COLO668 (cell line): ENCODE results near the gene CCL1.
"Not testable (repeated sequence)": the region's sequence is repeated elsewhere in the genome, so short reads cannot be mapped to it uniquely, and the experiment has no call there.

Experiments used
- DNase-seq: peaks from one replicate; lab custom pipeline; 2025; ENCODE audit not compliant: unreplicated experiment; lab: John Stamatoyannopoulos, UW

The CCL1 gene

GRCh38 chr17:34360601-34361270 lies 2.3 kb downstream of the CCL1 start:
- no peak for DNase-seq

- DNase-seq = no peak
These were observed 4.4 kb downstream of the CCL1 start for GRCh38 chr17:34358631-34359030.

GRCh38 chr17:34357398-34357797 lies 5.6 kb downstream of the CCL1 start:
- no peak for DNase-seq

GRCh38 chr17:34356194-34356593 lies 6.8 kb downstream of the CCL1 start, which contains the start of gene CCL13:
CCL13 (plus strand) TSS chr17:34356480; CDS start chr17:34356527, 47 bp downstream.
- no peak for DNase-seq

GRCh38 chr17:34354637-34355036 lies 8.4 kb downstream of the CCL1 start:
- DNase-seq = no peak

- no peak for DNase-seq
These were observed 10.8 kb downstream of the CCL1 start for GRCh38 chr17:34352191-34352590.

GRCh38 chr17:34351096-34351495 lies 11.9 kb downstream of the CCL1 start:
- no peak for DNase-seq

GRCh38 chr17:34349751-34350150 lies 13.3 kb downstream of the CCL1 start:
- DNase-seq = no peak

GRCh38 chr17:34347063-34347462 lies 16.0 kb downstream of the CCL1 start:
- no peak for DNase-seq

- DNase-seq = no peak
These were observed 21.1 kb downstream of the CCL1 start for GRCh38 chr17:34341916-34342315.

GRCh38 chr17:34339138-34339770 lies 23.8 kb downstream of the CCL1 start:
- no peak for DNase-seq

GRCh38 chr17:34337701-34338100 lies 25.3 kb downstream of the CCL1 start:
- DNase-seq = no peak

GRCh38 chr17:34327580-34327979 lies 35.5 kb downstream of the CCL1 start:
- not testable (repeated sequence) for DNase-seq

GRCh38 chr17:34321964-34322363 lies 41.1 kb downstream of the CCL1 start:
- DNase-seq = no peak

GRCh38 chr17:34319039-34319483 lies 44.0 kb downstream of the CCL1 start, which contains the start of gene CCL8:
CCL8 (plus strand) TSS chr17:34319435; CDS start chr17:34319502, 67 bp downstream.
- DNase-seq = no peak

GRCh38 chr17:34318474-34318873 lies 44.6 kb downstream of the CCL1 start:
- no peak for DNase-seq

- DNase-seq = no peak
These were observed 48.8 kb downstream of the CCL1 start for GRCh38 chr17:34314279-34314678.

GRCh38 chr17:34313164-34313563 lies 49.9 kb downstream of the CCL1 start:
- DNase-seq = no peak

GRCh38 chr17:34312080-34312479 lies 51.0 kb downstream of the CCL1 start:
- DNase-seq = no peak

GRCh38 chr17:34311291-34311690 lies 51.7 kb downstream of the CCL1 start:
- DNase-seq = no peak
